ENCODE data around the gene MTOR. TPM values are rescaled to one million over a fixed set of nuclear protein-coding genes. Genes with fewer than 3 reads are reported as not detected.
"Not testable (repeated sequence)": the region's sequence is repeated elsewhere in the genome, so short reads cannot be mapped to it uniquely, and the experiment has no call there.

The MTOR gene
- total RNA-seq (ENCODE audit: unreplicated experiment): 61.9 TPM
- long read RNA-seq, partial matches to known transcripts: 1 of 2 reads
- long read RNA-seq, other reads (novel, unspliced or antisense): 1 of 2 reads

DNA sequence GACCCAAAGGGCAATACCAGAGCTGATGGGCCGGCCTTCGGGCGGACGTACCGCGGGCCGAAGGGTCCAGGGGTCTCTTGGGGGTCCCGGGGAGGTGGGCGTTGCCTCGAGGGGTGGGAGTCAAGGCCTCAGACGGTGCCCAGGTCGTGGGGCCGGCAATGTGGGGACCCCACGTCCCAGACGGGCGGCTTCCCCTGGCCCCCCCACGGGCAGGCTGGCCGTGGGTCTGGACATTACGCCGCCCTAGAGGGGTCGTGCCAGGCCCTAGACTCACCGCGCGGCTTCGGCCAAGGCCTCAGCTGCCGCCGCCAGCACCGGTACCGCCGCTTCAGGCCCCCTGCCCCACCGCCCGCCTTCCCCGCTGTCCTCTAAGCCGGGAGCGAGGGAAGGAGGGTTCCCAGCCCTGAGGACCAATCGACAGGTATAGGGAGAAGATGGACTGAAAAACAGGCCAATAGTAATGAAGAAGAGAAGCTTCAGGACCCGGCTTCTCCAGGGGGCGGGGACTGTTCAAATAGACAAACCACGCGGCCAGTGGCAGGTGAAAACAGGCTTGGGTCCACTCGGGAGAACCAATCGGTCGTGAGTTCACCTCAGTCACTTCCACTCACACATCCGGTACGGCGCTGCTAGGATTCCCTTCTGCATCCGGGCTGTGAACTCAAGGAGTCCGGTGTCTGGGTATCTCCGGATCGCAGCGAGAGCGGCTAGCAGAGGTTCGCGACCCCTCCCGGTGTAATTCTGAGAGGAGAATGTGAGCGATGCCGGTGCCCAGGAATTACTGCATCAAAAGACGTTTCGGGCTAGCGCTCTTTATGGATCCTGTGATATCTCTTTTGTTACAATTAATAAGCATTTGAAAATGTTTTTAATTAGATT is at the start of gene MTOR:
MTOR (minus strand) TSS at position 381 of the 879 bp plus-strand sequence. CDS start 3,142 bp downstream, outside the sequence.
- Mint-ChIP-seq H3K27me3 (ENCODE audit: unreplicated experiment) (no peaks in the 10 kb centered on the region), H3K27ac (ENCODE audit: unreplicated experiment) (peak within 1 kb of the TSS; percentile 80), H3K4me3 (ENCODE audit: unreplicated experiment) (peak within 1 kb of the TSS; percentile 93), H3K36me3 (ENCODE audit: low read depth, unreplicated experiment) (no peaks in the 10 kb centered on the region), H3K9me3 (ENCODE audit: unreplicated experiment) (no peaks in the 10 kb centered on the region), H3K4me1 (ENCODE audit: unreplicated experiment) (peaks cover 9% of the 10 kb centered on the region)
- TF ChIP-seq, protein P1, sequence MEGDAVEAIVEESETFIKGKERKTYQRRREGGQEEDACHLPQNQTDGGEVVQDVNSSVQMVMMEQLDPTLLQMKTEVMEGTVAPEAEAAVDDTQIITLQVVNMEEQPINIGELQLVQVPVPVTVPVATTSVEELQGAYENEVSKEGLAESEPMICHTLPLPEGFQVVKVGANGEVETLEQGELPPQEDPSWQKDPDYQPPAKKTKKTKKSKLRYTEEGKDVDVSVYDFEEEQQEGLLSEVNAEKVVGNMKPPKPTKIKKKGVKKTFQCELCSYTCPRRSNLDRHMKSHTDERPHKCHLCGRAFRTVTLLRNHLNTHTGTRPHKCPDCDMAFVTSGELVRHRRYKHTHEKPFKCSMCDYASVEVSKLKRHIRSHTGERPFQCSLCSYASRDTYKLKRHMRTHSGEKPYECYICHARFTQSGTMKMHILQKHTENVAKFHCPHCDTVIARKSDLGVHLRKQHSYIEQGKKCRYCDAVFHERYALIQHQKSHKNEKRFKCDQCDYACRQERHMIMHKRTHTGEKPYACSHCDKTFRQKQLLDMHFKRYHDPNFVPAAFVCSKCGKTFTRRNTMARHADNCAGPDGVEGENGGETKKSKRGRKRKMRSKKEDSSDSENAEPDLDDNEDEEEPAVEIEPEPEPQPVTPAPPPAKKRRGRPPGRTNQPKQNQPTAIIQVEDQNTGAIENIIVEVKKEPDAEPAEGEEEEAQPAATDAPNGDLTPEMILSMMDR (IDR thresholded peaks at IDR 0.05; ENCODE audit: unreplicated experiment): no peak
- peak; percentile 92 for DNase-seq (ENCODE audit: low spot score)

DNA sequence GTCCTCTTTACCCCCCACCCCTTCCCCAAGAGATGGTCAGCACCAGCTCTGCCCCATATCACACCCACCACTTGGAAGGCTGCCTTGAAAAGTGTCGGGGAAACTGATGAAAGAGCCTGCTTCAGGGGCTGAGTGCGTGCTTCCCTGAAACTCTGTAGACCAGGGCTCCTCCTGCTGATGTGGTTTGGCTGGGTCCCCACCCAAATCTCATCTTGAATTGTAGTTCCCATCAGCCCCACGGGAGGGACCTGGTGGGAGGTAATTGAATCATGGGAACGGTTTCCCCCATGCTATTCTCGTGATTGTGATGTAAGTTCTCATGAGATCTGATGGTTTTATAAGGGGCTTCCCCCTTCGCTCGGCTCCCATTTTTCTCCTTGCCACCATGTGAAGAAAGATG is 47.0 kb upstream of the MTOR start:
- DNase-seq (ENCODE audit: low spot score): no peak
- TF ChIP-seq, protein P1 (IDR thresholded peaks at IDR 0.05; ENCODE audit: unreplicated experiment): no peak
- no peak overlapping the region for H3K27ac Mint-ChIP-seq (ENCODE audit: unreplicated experiment)
- H3K36me3 Mint-ChIP-seq (ENCODE audit: low read depth, unreplicated experiment): no peaks in the 10 kb centered on the region
- H3K27me3 Mint-ChIP-seq (ENCODE audit: unreplicated experiment): peaks cover 4% of the 10 kb centered on the region
- peaks cover 10% of the 10 kb centered on the region for H3K4me1 Mint-ChIP-seq (ENCODE audit: unreplicated experiment)
- no peaks in the 10 kb centered on the region for H3K9me3 Mint-ChIP-seq (ENCODE audit: unreplicated experiment)
- H3K4me3 Mint-ChIP-seq (ENCODE audit: unreplicated experiment): no peak overlapping the region

DNA sequence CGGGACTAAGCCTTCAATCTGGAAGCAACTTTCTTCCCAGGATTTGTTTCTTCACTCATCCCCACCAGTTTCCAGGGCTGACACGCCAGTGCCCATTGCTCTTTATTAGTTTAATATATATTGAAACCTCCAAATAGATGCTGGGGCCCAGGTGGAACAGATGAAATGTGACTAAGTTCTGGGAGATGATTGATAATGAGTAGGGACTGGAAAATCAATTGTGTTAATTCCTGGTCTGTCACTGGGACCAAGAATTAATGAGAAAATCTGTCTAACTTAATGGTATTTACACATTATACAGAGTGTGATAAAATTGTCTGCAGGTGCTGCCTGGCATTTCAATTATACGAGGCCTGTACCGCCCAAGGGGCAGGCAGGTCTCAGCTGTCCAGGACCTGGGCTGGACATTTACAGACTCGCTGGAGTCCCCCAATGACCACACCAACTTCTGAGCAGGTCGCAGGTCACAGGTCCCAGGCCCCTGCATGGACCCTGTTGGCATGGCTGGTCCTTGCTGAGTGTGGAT is 46.4 kb upstream of the MTOR start:
- TF ChIP-seq, protein P1 (IDR thresholded peaks at IDR 0.05; ENCODE audit: unreplicated experiment): no peak
- Mint-ChIP-seq H3K27me3 (ENCODE audit: unreplicated experiment) (peaks cover 4% of the 10 kb centered on the region), H3K27ac (ENCODE audit: unreplicated experiment) (no peak overlapping the region), H3K4me3 (ENCODE audit: unreplicated experiment) (no peak overlapping the region), H3K4me1 (ENCODE audit: unreplicated experiment) (peaks cover 10% of the 10 kb centered on the region), H3K9me3 (ENCODE audit: unreplicated experiment) (no peaks in the 10 kb centered on the region), H3K36me3 (ENCODE audit: low read depth, unreplicated experiment) (no peaks in the 10 kb centered on the region)
- DNase-seq (ENCODE audit: low spot score): no peak

DNA sequence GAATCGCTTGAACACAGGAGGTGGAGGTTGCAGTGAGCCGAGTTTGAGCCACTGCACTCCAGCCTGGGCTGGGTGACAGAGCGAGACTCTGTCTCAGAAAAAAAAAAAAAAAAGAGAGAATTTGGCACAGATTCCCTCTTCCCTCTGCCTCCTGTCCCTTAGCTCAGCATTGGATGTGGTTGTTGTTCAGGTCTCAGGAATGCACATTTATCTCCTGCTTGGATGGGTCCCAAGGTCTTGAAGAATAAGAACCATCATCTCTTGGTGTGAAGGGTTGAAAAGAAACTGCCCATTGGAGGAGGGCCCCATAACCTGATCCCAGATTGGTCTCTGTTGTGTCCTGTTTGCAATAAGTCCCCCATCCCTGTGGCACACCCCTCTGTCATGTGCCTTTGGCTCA is 45.5 kb upstream of the MTOR start:
- no peaks in the 10 kb centered on the region for H3K9me3 Mint-ChIP-seq (ENCODE audit: unreplicated experiment)
- H3K27ac Mint-ChIP-seq (ENCODE audit: unreplicated experiment): no peak overlapping the region
- no peaks in the 10 kb centered on the region for H3K36me3 Mint-ChIP-seq (ENCODE audit: low read depth, unreplicated experiment)
- peaks cover 10% of the 10 kb centered on the region for H3K4me1 Mint-ChIP-seq (ENCODE audit: unreplicated experiment)
- TF ChIP-seq, protein P1 (IDR thresholded peaks at IDR 0.05; ENCODE audit: unreplicated experiment): no peak
- no peak for DNase-seq (ENCODE audit: low spot score)
- H3K27me3 Mint-ChIP-seq (ENCODE audit: unreplicated experiment): no peaks in the 10 kb centered on the region
- H3K4me3 Mint-ChIP-seq (ENCODE audit: unreplicated experiment): no peak overlapping the region

DNA sequence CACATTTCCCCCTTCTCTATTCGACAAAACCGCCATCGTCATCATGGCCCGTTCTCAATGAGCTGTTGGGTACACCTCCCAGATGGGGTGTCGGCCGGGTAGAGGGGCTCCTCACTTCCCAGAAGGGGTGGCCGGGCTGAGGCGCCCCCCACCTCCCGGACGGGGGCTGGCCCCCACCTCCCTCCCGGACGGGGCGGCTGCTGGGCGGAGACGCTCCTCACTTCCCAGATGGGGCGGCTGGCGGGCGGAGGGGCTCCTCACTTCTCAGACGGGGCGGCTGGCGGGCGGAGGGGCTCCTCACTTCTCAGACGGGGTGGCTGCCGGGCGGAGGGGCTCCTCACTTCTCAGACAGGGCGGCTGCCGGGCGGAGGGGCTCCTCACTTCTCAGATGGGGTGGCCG is 43.2 kb upstream of the MTOR start:
- not testable (repeated sequence) for H3K27me3 Mint-ChIP-seq (ENCODE audit: unreplicated experiment); H3K4me1 Mint-ChIP-seq (ENCODE audit: unreplicated experiment); H3K4me3 Mint-ChIP-seq (ENCODE audit: unreplicated experiment); H3K36me3 Mint-ChIP-seq (ENCODE audit: low read depth, unreplicated experiment); DNase-seq (ENCODE audit: low spot score); H3K9me3 Mint-ChIP-seq (ENCODE audit: unreplicated experiment); H3K27ac Mint-ChIP-seq (ENCODE audit: unreplicated experiment)
